B cell (primary cell): Measurements from ENCODE around the gene PXDC1. TPM values are rescaled to one million over a fixed set of nuclear protein-coding genes. Genes with fewer than 3 reads are reported as not detected.

Experiments used
- ATAC-seq: fragments of 200-7000 bp; cut with Tn5 transposase; one replicate; pipeline ENCODE4 v1.10.0; 2021; ENCODE audit warnings: low read depth, mild to moderate bottlenecking, moderate number of reproducible peaks, moderate library complexity
- CTCF ChIA-PET: fragments of 350-600 bp; sonication (Branson Sonifier 250); formaldehyde crosslinking; loops from one replicate; lab custom pipeline; 2021; ENCODE audit warnings: antibody characterized with exemption, inconsistent platforms; lab: Charles Lee
- POLR2A ChIA-PET: fragments of 350-600 bp; sonication (Branson Sonifier 250); formaldehyde crosslinking; loops from one replicate; lab custom pipeline; 2021; ENCODE audit warnings: antibody characterized with exemption; lab: Charles Lee
- DNase-seq: peaks from one replicate; pipeline ENCODE4 v3.0.0; 2013
- H2AFZ ChIP-seq: 2 replicates; pipeline ENCODE4 v1.6.1; 2012; ENCODE audit warnings: mild to moderate bottlenecking, low read depth, low read length; ENCODE audit not compliant: insufficient read depth, poor library complexity, severe bottlenecking
- H3K27ac ChIP-seq, 2 donors: 1 replicate in 1 of 2; 2 replicates in 1 of 2; pipeline ENCODE4 v1.5.1; 2012 to 2013; ENCODE audit warnings: low read length in 2 of 2, mild to moderate bottlenecking in 2 of 2, moderate library complexity in 1 of 2
- H3K27me3 ChIP-seq, 4 experiments: fragments of 200-600 bp in 1 of 4; sonication (generic) in 1 of 4; replicated peaks in 1 of 4; 1 replicate in 2 of 4; 2 replicates in 2 of 4; pipeline versions ENCODE4 v1.6.1 to v1.7.0; 2013 to 2016; ENCODE audit warnings: low read length in 3 of 4, mild to moderate bottlenecking in 2 of 4, mixed read lengths in 1 of 4, moderate library complexity in 1 of 4; ENCODE audit not compliant: insufficient read depth in 4 of 4, control insufficient read depth in 3 of 4; ENCODE audit errors: control extremely low read depth in 1 of 4
- H3K36me3 ChIP-seq, 2 experiments: replicated peaks in 1 of 2; 1 replicate in 1 of 2; 2 replicates in 1 of 2; pipeline versions ENCODE4 v1.6.1 to v1.7.1; 2013; ENCODE audit warnings: low read length in 1 of 2; ENCODE audit not compliant: insufficient read depth in 2 of 2, control insufficient read depth in 1 of 2; ENCODE audit errors: control extremely low read depth in 1 of 2, extremely low read depth in 1 of 2
- H3K4me1 ChIP-seq, 2 donors: fragments of 200-600 bp in 1 of 2; sonication (generic) in 1 of 2; 1 replicate in 1 of 2; 2 replicates in 1 of 2; pipeline versions ENCODE4 v1.5.1 to v1.6.1; 2013 to 2017; ENCODE audit warnings: low read length in 2 of 2; ENCODE audit not compliant: control insufficient read depth in 2 of 2, insufficient read depth in 2 of 2
- H3K4me2 ChIP-seq: replicated peaks from 2 replicates; pipeline ENCODE3; 2012; ENCODE audit warnings: mild to moderate bottlenecking, low read depth, low read length; ENCODE audit not compliant: poor library complexity, severe bottlenecking
- H3K4me3 ChIP-seq, 5 experiments: fragments of 200-600 bp in 1 of 5; sonication (generic) in 1 of 5; 1 replicate in 3 of 5; 2 replicates in 2 of 5; pipeline versions ENCODE4 v1.5.1 to v1.7.0; 2011 to 2016; ENCODE audit warnings: low read length in 4 of 5, mild to moderate bottlenecking in 4 of 5, low read depth in 2 of 5, control low read depth in 1 of 5, moderate library complexity in 1 of 5; ENCODE audit not compliant: insufficient read depth in 1 of 5; ENCODE audit errors: control extremely low read depth in 1 of 5, extremely low read depth in 1 of 5
- H3K79me2 ChIP-seq: fragments of 200-600 bp; sonication (generic); one replicate; pipeline ENCODE4 v1.6.0; 2016; ENCODE audit warnings: low read length; ENCODE audit not compliant: control insufficient read depth, insufficient read depth
- H3K9ac ChIP-seq: fragments of 200-600 bp; sonication (generic); 2 replicates; pipeline ENCODE4 v1.6.1; 2017; ENCODE audit warnings: mild to moderate bottlenecking, low read length, moderate library complexity
- H3K9me3 ChIP-seq, 3 donors: one replicate each; pipeline versions ENCODE4 v1.6.1 to v1.7.1; 2013; ENCODE audit warnings: low read length in 2 of 3; ENCODE audit not compliant: control insufficient read depth in 2 of 3, insufficient read depth in 1 of 3; ENCODE audit errors: control extremely low read depth in 1 of 3
- H4K20me1 ChIP-seq: 2 replicates; pipeline ENCODE4 v1.6.0; 2012; ENCODE audit warnings: mild to moderate bottlenecking, low read length; ENCODE audit not compliant: insufficient read depth, control insufficient read depth, poor library complexity, severe bottlenecking
- H3K27ac Mint-ChIP-seq: one replicate; pipeline ENCODE4 v1.8.0; 2021; ENCODE audit warnings: mixed read lengths
- H3K27me3 Mint-ChIP-seq: one replicate; pipeline ENCODE4 v1.8.0; 2021; ENCODE audit warnings: mixed read lengths
- H3K4me1 Mint-ChIP-seq: one replicate; pipeline ENCODE4 v1.8.0; 2021; ENCODE audit warnings: mixed read lengths
- H3K4me3 Mint-ChIP-seq: one replicate; pipeline ENCODE4 v1.8.0; 2021; ENCODE audit warnings: mixed read lengths
- H3K9me3 Mint-ChIP-seq: one replicate; pipeline ENCODE4 v1.8.0; 2022; ENCODE audit warnings: mixed read lengths; ENCODE audit not compliant: insufficient read depth
- CTCF ChIP-seq: fragments of 200-600 bp; IDR thresholded peaks from one replicate; pipeline ENCODE4 v1.8.0; 2022; ENCODE audit warnings: antibody characterized with exemption, mild to moderate bottlenecking
- EZH2 ChIP-seq: IDR thresholded peaks from 2 replicates; pipeline ENCODE4 v1.6.1; 2012; ENCODE audit warnings: borderline replicate concordance, low read depth, mild to moderate bottlenecking, moderate library complexity, low read length; ENCODE audit not compliant: insufficient read depth, poor library complexity, severe bottlenecking
- WGBS: methylation state at CpG from one replicate; pipeline ENCODE4 v1.1.5; 2013; ENCODE audit warnings: missing lambda C conversion rate; ENCODE audit not compliant: insufficient coverage; 5-methylcytosine and 5-hydroxymethylcytosine counted together
- intact Hi-C: fragments of 100-400 bp; cut with micrococcal nuclease; formaldehyde crosslinking; loops from one replicate; pipeline ENCODE4 v1.10.0; 2022
- polyA plus RNA-seq: library from polyadenylated mRNA; depleted of rRNA; stranded (reverse); fragments of >200 nt; gene quantifications from 2 replicates; pipeline ENCODE4 v1.2.3, GENCODE V29; 2012
- total RNA-seq, 2 donors: library from RNA; stranded (reverse); fragments of 120-200 nt in 1 of 2; gene quantifications; 1 replicate in 1 of 2; 2 replicates in 1 of 2; pipeline versions ENCODE4 v1.2.3 to v1.2.4, GENCODE V29; 2013 to 2022

PXDC1 gene
- total and polyA plus RNA-seq, 2 donors (not counting 1 experiment from before 2014, with no cell fraction given), result 4.7 to 18.9 TPM

GRCh38 chr6:3784885-3785744 is 33.6 kb upstream of the PXDC1 start:
- intact Hi-C loops, result no loop called here
- H2AFZ ChIP-seq, result no peak overlapping the region
- no peak overlapping the region for H3K9ac ChIP-seq
- no peaks in the 10 kb centered on the region for H3K9me3 ChIP-seq
- H4K20me1 ChIP-seq, result no peaks in the 10 kb centered on the region
- no peaks in the 10 kb centered on the region for H3K4me1 ChIP-seq
- Mint-ChIP-seq H3K4me1 (no peaks in the 10 kb centered on the region), H3K27me3 (no peaks in the 10 kb centered on the region), H3K27ac (no peak overlapping the region), H3K4me3 (no peak overlapping the region), H3K9me3 (no peaks in the 10 kb centered on the region)
- CTCF ChIA-PET, result no interaction called here
- H3K79me2 ChIP-seq, result no peaks in the 10 kb centered on the region
- ATAC-seq (no peak), DNase-seq (no peak)
- H3K4me3 ChIP-seq, result no peak overlapping the region
- no peak overlapping the region for H3K27ac ChIP-seq
- H3K4me2 ChIP-seq, result no peak overlapping the region
- no peaks in the 10 kb centered on the region for H3K27me3 ChIP-seq
- TF ChIP-seq CTCF, result no peak
- 88% methylated on average over 12 of the region's 26 CpGs for WGBS
- H3K36me3 ChIP-seq, result no peaks in the 10 kb centered on the region
- POLR2A ChIA-PET, result no interaction called here

GRCh38 chr6:3784423-3784822 is 32.9 kb upstream of the PXDC1 start:
- ChIA-PET CTCF (no interaction called here), POLR2A (no interaction called here)
- intact Hi-C loops, result no loop called here
- Histone ChIP-seq H3K4me2 (no peak overlapping the region), H2AFZ (no peak overlapping the region), H3K9ac (no peak overlapping the region), H3K27me3 (no peaks in the 10 kb centered on the region), H3K4me3 (no peak overlapping the region), H3K27ac (no peak overlapping the region), H3K79me2 (no peaks in the 10 kb centered on the region), H3K36me3 (no peaks in the 10 kb centered on the region), H3K4me1 (no peaks in the 10 kb centered on the region), H3K9me3 (no peaks in the 10 kb centered on the region), H4K20me1 (no peaks in the 10 kb centered on the region)
- no peak overlapping the region for H3K27ac Mint-ChIP-seq
- 97% methylated on average over 12 of the region's 12 CpGs for WGBS
- ATAC-seq (no peak), DNase-seq (no peak)
- H3K4me3 Mint-ChIP-seq, result no peak overlapping the region
- H3K9me3 Mint-ChIP-seq, result no peaks in the 10 kb centered on the region
- H3K4me1 Mint-ChIP-seq, result no peaks in the 10 kb centered on the region
- no peak for TF ChIP-seq EZH2
- TF ChIP-seq CTCF, result no peak
- no peaks in the 10 kb centered on the region for H3K27me3 Mint-ChIP-seq
